BLaER1 (cell line): Measurements from ENCODE around the gene CCDC169.

ENCODE experiments used
- H3K27ac ChIP-seq: shearing (Covaris generic); formaldehyde crosslinking; 2 replicates; pipeline ENCODE4 v1.8.1; 2022
- H3K27me3 ChIP-seq: shearing (Covaris generic); formaldehyde crosslinking; 2 replicates; pipeline ENCODE4 v1.8.1; 2022
- H3K36me3 ChIP-seq: shearing (Covaris generic); formaldehyde crosslinking; 2 replicates; pipeline ENCODE4 v1.8.1; 2022
- H3K4me1 ChIP-seq: shearing (Covaris generic); formaldehyde crosslinking; 2 replicates; pipeline ENCODE4 v1.8.1; 2022
- H3K4me2 ChIP-seq: shearing (Covaris generic); formaldehyde crosslinking; 2 replicates; pipeline ENCODE4 v1.8.1; 2022
- H3K4me3 ChIP-seq: shearing (Covaris generic); formaldehyde crosslinking; 2 replicates; pipeline ENCODE4 v1.8.1; 2022
- H3K9ac ChIP-seq: shearing (Covaris generic); formaldehyde crosslinking; 2 replicates; pipeline ENCODE4 v1.8.1; 2022
- H3K9me3 ChIP-seq: shearing (Covaris generic); formaldehyde crosslinking; 2 replicates; pipeline ENCODE4 v1.8.1; 2022
- H4K20me1 ChIP-seq: shearing (Covaris generic); formaldehyde crosslinking; 2 replicates; pipeline ENCODE4 v1.8.1; 2022
- Cebpa-rat ChIP-seq: shearing (Covaris generic); IDR thresholded peaks from 2 replicates; pipeline ENCODE4 v1.8.1; 2022

The CCDC169 gene

GRCh38 chr13:36207672-36208071 is 89.9 kb downstream of the CCDC169 start:
- no peak overlapping the region for H3K4me3 ChIP-seq
- no peak overlapping the region for H3K27ac ChIP-seq
- TF ChIP-seq Cebpa-rat = no peak
- no peak overlapping the region for H3K9ac ChIP-seq
- no peaks in the 10 kb centered on the region for H4K20me1 ChIP-seq
- no peaks in the 10 kb centered on the region for H3K36me3 ChIP-seq
- H3K4me1 ChIP-seq = peaks cover 13% of the 10 kb centered on the region
- no peak overlapping the region for H3K4me2 ChIP-seq
- H3K9me3 ChIP-seq = peaks cover 20% of the 10 kb centered on the region
- no peaks in the 10 kb centered on the region for H3K27me3 ChIP-seq

- H3K4me3 ChIP-seq = no peak overlapping the region
- TF ChIP-seq Cebpa-rat = no peak
- H3K27me3 ChIP-seq = no peaks in the 10 kb centered on the region
- H3K9me3 ChIP-seq = no peaks in the 10 kb centered on the region
- H3K27ac ChIP-seq = no peak overlapping the region
- no peaks in the 10 kb centered on the region for H3K36me3 ChIP-seq
- H4K20me1 ChIP-seq = no peaks in the 10 kb centered on the region
- H3K9ac ChIP-seq = no peak overlapping the region
- H3K4me2 ChIP-seq = no peak overlapping the region
- H3K4me1 ChIP-seq = peaks cover 23% of the 10 kb centered on the region
These were observed 104.3 kb downstream of the CCDC169 start for GRCh38 chr13:36193151-36193855.

GRCh38 chr13:36192166-36192565 is 105.4 kb downstream of the CCDC169 start:
- Histone ChIP-seq H3K4me1 (peaks cover 15% of the 10 kb centered on the region), H3K4me3 (no peak overlapping the region), H3K27ac (no peak overlapping the region), H3K9me3 (no peaks in the 10 kb centered on the region), H3K4me2 (peak overlapping the region; percentile 41), H3K36me3 (no peaks in the 10 kb centered on the region), H3K27me3 (no peaks in the 10 kb centered on the region), H4K20me1 (no peaks in the 10 kb centered on the region), H3K9ac (no peak overlapping the region)
- TF ChIP-seq Cebpa-rat = no peak

- no peak for TF ChIP-seq Cebpa-rat
- no peaks in the 10 kb centered on the region for H3K9me3 ChIP-seq
- H3K27me3 ChIP-seq = no peaks in the 10 kb centered on the region
- H3K27ac ChIP-seq = no peak overlapping the region
- H3K36me3 ChIP-seq = no peaks in the 10 kb centered on the region
- no peaks in the 10 kb centered on the region for H4K20me1 ChIP-seq
- no peak overlapping the region for H3K4me3 ChIP-seq
- H3K9ac ChIP-seq = no peak overlapping the region
- peaks cover 13% of the 10 kb centered on the region for H3K4me1 ChIP-seq
- no peak overlapping the region for H3K4me2 ChIP-seq
These were observed 106.8 kb downstream of the CCDC169 start for GRCh38 chr13:36190771-36191170.

GRCh38 chr13:36188441-36188840 is 109.2 kb downstream of the CCDC169 start:
- peaks cover 13% of the 10 kb centered on the region for H3K4me1 ChIP-seq
- no peak overlapping the region for H3K9ac ChIP-seq
- no peak overlapping the region for H3K4me3 ChIP-seq
- H3K4me2 ChIP-seq = no peak overlapping the region
- H3K27me3 ChIP-seq = no peaks in the 10 kb centered on the region
- H3K36me3 ChIP-seq = no peaks in the 10 kb centered on the region
- H3K9me3 ChIP-seq = no peaks in the 10 kb centered on the region
- no peak for TF ChIP-seq Cebpa-rat
- H4K20me1 ChIP-seq = no peaks in the 10 kb centered on the region
- H3K27ac ChIP-seq = no peak overlapping the region

- no peak for TF ChIP-seq Cebpa-rat
- no peak overlapping the region for H3K27ac ChIP-seq
These were observed 113.7 kb downstream of the CCDC169 start for GRCh38 chr13:36183901-36184300.

More at GRCh38 chr13:36183901-36184300, 113.7 kb downstream of the CCDC169 start:
- Histone ChIP-seq H3K4me2 (no peak overlapping the region), H3K9me3 (no peaks in the 10 kb centered on the region), H3K9ac (no peak overlapping the region), H4K20me1 (no peaks in the 10 kb centered on the region), H3K27me3 (no peaks in the 10 kb centered on the region), H3K4me3 (no peak overlapping the region), H3K36me3 (no peaks in the 10 kb centered on the region), H3K4me1 (no peaks in the 10 kb centered on the region)
